Skeletal muscle tissue (tissue), 4 donors: Measurements from ENCODE around the gene TRUB2. TPM values are rescaled to one million over a fixed set of nuclear protein-coding genes. Genes with fewer than 3 reads are reported as not detected.

Experiments
- H3K27ac ChIP-seq: one replicate; pipeline ENCODE4 v1.7.0; 2013; ENCODE audit warnings: mild to moderate bottlenecking, low read depth, low read length, inconsistent platforms
- H3K27me3 ChIP-seq, 3 donors: one replicate each; pipeline ENCODE4 v1.7.0; 2013; ENCODE audit warnings: low read length in 3 of 3; ENCODE audit not compliant: control insufficient read depth in 3 of 3, insufficient read depth in 3 of 3
- H3K36me3 ChIP-seq, 3 donors: one replicate each; pipeline ENCODE4 v1.7.0; 2013; ENCODE audit warnings: low read length in 3 of 3; ENCODE audit not compliant: control insufficient read depth in 3 of 3, insufficient read depth in 3 of 3
- H3K4me1 ChIP-seq, 3 donors: one replicate each; pipeline ENCODE4 v1.7.0; 2013; ENCODE audit warnings: low read length in 3 of 3, mild to moderate bottlenecking in 3 of 3; ENCODE audit not compliant: control insufficient read depth in 3 of 3, insufficient read depth in 3 of 3
- H3K4me3 ChIP-seq, 3 donors: one replicate each; pipeline ENCODE4 v1.7.0; 2013; ENCODE audit warnings: low read length in 3 of 3
- H3K9ac ChIP-seq, 3 donors: one replicate each; pipeline ENCODE4 v1.7.0; 2013; ENCODE audit warnings: low read length in 3 of 3, mild to moderate bottlenecking in 3 of 3, moderate library complexity in 2 of 3, low read depth in 1 of 3
- H3K9me3 ChIP-seq, 3 donors: one replicate each; pipeline ENCODE4 v1.7.0; 2013; ENCODE audit warnings: low read length in 3 of 3; ENCODE audit not compliant: control insufficient read depth in 3 of 3
- total RNA-seq: library from RNA; depleted of rRNA; stranded (reverse); fragments of >200 nt; gene quantifications from one replicate; pipeline ENCODE4 v1.2.3, GENCODE V29; 2014
- donor health status: Osteomylitis.

Gene TRUB2
- total RNA-seq, 1 donor from 2014 or later = 11.0 TPM

GRCh38 chr9:128258326-128258725, 63.9 kb downstream of the TRUB2 start:
- Histone ChIP-seq H3K9ac (no peak overlapping the region), H3K4me1 (no peaks in the 10 kb centered on the region), H3K36me3 (peaks cover 58 to 63% (median 61%) of the 10 kb centered on the region in 3 donors), H3K9me3 (no peaks in the 10 kb centered on the region), H3K27ac (no peak overlapping the region), H3K4me3 (no peak overlapping the region), H3K27me3 (peaks cover 0 to 5% (median 0%) of the 10 kb centered on the region in 3 donors)

GRCh38 chr9:128257907-128258306, 64.3 kb downstream of the TRUB2 start:
- Histone ChIP-seq H3K9ac (no peak overlapping the region), H3K27me3 (peaks cover 0 to 5% (median 0%) of the 10 kb centered on the region in 3 donors), H3K9me3 (no peaks in the 10 kb centered on the region), H3K36me3 (peaks cover 54 to 60% (median 58%) of the 10 kb centered on the region in 3 donors), H3K27ac (no peak overlapping the region), H3K4me3 (no peak overlapping the region), H3K4me1 (no peaks in the 10 kb centered on the region)

- no peaks in the 10 kb centered on the region for H3K9me3 ChIP-seq
- H3K27ac ChIP-seq = no peak overlapping the region
- H3K27me3 ChIP-seq = peaks cover 0 to 10% (median 3%) of the 10 kb centered on the region in 3 donors
- peaks cover 48 to 54% (median 52%) of the 10 kb centered on the region in 3 donors for H3K36me3 ChIP-seq
- H3K9ac ChIP-seq = no peak overlapping the region
- H3K4me1 ChIP-seq = no peaks in the 10 kb centered on the region
- H3K4me3 ChIP-seq = no peak overlapping the region
Measured at GRCh38 chr9:128257086-128257825, 65.0 kb downstream of the TRUB2 start.

Other genes starting within 250 kb of the TRUB2 start
- 47.5 TPM for gene PTGES2, start 194.7 kb downstream of the TRUB2 start, total RNA-seq
- 2.1 TPM for gene LCN2, start 173.0 kb downstream of the TRUB2 start, total RNA-seq
- gene BBLN, start 162.2 kb downstream of the TRUB2 start, total RNA-seq = 7.8 TPM
- gene CIZ1, start 130.9 kb downstream of the TRUB2 start, total RNA-seq = 12.0 TPM
- gene DNM1, start 119.1 kb downstream of the TRUB2 start, total RNA-seq = 20.4 TPM
- gene GOLGA2, start 46.4 kb downstream of the TRUB2 start, total RNA-seq = 85.1 TPM
- gene SWI5, start 46.2 kb downstream of the TRUB2 start, total RNA-seq = 17.7 TPM
- gene COQ4, start 392 bp upstream of the TRUB2 start, total RNA-seq = 17.2 TPM
- 9.4 TPM for gene SLC27A4, start 18.1 kb upstream of the TRUB2 start, total RNA-seq
- 26.6 TPM for gene URM1, start 48.9 kb upstream of the TRUB2 start, total RNA-seq
- 33.4 TPM for gene CERCAM, start 98.4 kb upstream of the TRUB2 start, total RNA-seq
- 15.7 TPM for gene ODF2, start 133.6 kb upstream of the TRUB2 start, total RNA-seq
- gene GLE1, start 182.3 kb upstream of the TRUB2 start, total RNA-seq = 16.7 TPM
- gene SPTAN1, start 230.1 kb upstream of the TRUB2 start, total RNA-seq = 368 TPM